NCI-H524 (cell line): ENCODE measurements around the gene BTBD2.

Experiments used
- DNase-seq, 2 experiments: peaks; one replicate each; lab custom pipeline; 2025; lab: John Stamatoyannopoulos, UW

BTBD2 gene

GRCh38 chr19:2050991-2051772 is 35.7 kb upstream of the BTBD2 start, which contains the start of gene MKNK2:
Gene MKNK2, minus strand, starts transcription at chr19:2051244. Its CDS starts 393 bp downstream, at chr19:2050851.
- peak; percentile 74 to 87 for DNase-seq

DNA sequence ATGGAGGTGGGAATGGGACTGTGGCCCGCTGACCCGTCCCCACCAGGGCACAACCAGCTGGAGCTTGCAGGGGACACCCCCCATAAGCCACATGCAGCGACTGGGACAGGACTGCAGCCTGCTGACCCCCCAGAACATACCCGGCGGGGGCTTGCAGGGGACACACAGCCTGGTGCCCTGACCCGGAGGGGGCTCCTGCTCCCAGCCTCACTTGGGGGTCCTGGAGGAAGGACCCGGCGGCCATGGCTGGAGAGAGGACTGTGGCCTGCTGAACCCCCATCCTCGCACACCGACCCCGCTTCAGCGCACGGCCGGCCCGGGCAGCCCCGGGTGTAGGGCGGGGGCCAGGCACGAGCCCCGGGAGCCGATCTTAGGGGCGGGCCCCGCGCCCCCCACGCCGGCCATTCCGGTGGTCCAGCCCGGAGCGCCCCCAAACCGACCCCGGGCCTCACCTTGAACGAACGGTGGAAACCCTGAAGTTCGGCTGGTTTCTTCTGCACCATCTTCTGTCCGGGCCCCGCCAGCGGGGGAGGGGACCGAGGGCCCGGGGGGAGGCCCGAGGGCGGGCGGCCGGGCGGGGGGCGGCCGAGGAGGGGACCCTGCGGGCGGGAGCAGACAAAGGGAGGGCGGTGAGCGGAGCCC is 35.0 kb upstream of the BTBD2 start:
- no peak for DNase-seq

DNA sequence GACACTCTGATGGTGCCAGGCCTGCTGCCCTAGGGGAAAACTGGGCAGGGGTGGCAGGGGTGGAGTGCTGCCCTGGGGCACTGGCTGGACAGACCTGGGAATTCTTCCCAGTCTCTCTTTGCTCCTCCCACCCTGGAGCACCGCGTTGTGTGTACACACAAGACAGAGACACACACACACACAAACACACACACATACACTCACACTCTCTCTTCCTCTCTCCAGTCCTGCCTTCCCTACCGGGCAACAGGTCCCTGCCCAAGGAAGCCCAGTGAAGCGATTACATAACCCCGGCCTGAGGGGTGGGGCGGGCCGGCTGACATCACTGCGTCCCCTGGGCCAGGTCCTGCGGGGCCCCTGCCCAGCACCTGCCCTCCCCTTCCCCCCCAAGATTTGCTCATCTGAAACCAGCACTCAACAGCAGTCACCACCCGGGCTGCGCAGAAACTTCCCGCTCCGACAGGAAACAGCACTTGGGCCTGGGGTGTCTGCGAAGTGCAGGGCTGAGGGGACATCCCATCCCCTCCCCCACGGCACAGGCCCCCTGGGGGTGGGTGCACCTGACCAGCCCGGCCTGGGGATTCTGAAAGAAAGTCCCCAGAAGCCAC is 34.3 kb upstream of the BTBD2 start:
- DNase-seq = no peak

DNA sequence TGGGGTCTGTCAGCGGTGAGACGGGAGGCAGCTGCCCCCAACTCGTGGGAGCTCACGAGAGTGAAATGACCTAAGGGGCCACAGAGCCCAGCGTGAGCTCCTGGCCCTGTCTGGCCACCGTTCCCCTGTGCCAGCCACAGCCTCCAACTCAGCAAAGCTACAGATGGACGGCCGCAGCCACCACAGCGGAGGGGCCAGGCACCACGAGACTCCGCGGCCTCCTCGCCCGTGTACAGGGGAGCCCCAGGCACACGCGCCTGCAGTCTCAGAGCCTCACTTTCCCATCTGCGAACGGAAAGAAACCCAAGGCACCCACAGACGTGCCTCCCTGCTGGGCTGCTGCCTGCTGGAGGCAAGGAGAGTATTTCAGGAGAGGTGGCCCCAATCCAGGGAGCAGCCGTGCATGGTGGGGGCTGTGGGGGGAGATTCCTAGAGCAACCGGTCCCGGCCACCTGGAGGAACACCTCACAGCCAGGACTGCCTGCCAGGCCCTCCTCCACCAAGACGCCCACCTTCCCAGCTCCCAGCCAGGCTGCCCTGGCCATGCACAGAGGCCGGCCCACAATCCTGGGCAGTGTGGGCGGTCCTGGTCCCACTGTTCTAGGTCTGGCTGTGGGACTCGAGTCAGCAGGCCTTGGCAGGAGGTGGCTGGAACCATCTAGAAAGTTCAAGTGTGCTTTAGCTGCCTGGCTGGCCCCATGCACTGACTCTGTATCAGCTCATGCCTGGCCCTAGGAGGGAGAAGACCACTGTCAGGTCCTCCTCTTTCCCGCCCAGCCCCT is 33.6 kb upstream of the BTBD2 start:
- no peak for DNase-seq

GRCh38 chr19:2048104-2048958 is 32.8 kb upstream of the BTBD2 start:
- DNase-seq = no peak

DNA sequence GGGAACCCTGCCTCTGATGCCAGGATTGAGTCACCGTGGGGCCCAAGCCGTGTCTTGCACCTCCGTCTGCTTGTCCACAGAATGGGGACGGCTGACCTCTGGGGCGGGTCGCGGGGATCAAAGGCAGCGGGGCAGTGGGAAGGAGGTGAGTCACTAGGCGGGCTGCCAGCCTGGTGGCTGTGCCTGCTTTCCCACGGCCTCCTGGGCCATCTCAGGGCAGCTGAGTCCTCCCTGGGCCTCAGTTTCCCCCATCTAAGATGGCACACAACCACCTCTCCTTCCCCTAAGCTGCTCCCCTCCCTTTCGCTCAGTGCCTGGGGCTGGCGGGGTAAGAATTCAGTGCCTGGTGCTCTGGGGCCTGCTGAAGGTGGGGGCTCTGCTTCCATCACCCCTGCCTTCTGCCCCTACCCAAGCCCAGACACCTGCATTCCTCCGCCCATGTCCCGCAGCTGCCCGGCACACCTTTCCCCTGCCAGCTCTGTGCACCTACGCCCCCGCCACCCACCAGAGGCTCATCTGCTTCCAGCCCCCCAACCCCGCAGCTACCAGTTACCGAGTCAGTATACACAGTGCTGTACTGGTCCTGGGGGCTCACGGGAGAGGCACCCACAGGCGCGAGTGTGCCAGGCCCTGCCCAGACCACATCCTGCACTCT is 32.1 kb upstream of the BTBD2 start:
- no peak for DNase-seq

DNA sequence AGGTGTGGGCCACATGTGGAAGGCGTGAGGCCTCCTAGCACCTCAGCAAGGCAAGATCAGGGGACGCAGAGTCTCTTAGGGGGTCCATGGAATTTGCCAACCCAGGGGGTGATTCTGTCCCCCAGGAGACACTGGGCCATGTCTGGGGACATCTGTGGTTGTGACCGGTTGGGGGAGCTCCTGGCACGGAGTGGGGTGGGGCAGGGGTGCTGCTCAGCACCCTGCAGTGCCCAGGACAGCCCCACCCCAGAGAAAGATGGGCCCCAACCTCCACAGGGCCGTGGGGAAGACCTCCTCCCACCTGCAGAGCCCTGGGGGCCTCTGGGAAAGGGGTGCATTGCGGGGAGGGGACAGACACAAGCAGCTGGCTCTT is 31.5 kb upstream of the BTBD2 start:
- no peak for DNase-seq

DNA sequence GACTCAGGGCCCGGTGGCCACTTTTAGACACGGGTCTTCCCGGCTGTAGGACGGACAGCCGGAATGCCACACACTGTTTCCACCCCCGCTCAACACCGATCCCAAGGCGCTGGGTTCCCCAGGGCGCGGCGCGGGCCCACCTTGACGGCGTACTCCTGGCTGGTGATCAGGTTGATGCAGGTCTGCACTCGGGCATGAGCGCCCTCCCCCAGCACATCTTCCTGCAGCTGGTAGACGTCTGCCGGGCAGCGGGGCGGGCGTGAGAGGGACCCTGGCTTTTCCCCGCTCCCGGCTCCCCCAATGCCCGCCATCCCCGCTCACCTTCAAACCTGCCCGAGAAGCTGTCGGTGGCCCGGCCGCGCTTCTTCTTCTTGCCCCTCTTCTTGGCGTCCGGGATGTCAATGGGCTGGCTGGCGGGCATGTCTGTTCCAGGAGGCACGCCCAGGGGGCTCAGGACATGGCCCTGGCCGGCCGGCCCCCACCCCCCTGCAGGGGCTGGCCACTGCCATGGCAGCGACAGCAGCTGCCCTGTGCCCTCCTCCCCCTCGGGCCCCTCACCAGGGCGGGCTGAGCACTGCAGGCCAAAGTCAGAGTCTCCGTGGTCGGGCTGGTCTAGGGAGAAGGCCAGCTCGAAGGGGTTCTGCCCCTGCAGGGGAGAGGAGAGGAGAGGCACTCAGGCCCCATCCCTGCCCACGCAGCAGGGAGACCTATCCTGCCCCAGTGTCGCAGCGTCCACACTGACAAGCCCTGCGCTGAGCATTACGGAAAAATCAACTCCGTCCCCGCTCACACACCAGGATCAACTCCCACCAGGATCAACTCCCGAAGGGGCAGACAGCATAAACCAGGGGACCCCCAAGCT is 30.8 kb upstream of the BTBD2 start:
- no peak for DNase-seq

DNA sequence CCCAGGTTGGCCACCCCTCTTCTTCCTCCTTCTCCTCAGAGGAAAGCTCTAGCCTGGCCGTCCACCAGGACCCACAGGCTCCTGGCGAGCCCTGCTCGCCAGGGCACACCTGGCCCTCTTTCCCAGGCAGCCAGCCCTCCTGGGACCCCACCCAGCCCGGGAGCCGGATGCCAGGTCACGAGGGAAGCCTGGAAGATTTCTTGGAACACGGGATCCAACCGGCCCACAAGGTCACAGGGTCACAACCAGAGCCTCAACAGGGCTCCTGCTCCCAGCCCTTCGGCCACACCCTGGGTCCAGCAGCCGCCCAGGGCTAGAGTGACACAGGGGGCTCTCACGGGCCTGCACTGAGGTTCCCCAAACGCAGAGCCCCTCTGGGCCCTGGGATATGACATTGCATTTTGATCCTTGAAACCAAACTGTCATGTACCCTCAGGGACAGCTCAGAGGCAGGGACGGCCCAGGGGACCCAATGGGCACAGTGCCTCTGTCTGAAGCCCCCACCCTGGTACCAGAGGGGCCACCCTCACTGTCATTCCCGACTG is 30.1 kb upstream of the BTBD2 start:
- no peak for DNase-seq

DNA sequence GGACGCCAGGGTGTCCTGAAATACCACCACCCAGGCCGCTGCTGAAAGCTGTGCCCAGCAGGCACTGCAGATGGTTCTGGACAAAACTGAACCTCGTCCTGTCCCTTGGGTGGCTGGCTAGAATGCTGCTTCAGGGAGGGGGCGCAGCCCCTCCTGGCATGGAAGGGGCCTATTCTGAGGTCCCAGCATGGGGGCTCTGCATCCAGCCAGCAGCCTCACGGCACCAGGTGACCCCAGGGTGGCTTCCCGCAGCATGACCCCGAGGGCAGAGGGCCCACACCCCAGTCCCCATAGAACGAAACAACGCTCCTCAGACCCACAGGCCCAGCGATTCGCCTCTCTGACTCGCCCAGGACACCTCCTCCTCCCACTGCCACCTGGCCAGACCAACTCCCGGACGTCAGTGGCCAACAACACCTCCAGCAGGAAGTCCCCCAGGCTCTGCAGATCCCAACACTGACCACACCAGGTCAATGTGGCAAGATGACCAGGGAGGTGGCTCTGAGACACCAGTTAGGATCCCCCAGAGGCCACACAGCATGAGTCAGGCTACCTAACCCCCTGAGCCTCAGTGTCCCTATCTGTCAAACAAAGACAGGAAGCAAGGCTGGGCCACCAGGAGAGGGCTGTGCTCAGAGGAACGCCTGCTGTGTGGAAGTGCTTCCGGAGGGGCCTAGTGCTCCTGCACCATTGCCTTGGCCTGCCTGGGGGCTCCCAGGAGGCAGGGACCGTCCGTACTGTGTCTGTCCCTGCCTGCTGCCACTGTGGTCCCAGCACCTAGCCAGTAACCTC is 29.4 kb upstream of the BTBD2 start:
- DNase-seq = no peak

DNA sequence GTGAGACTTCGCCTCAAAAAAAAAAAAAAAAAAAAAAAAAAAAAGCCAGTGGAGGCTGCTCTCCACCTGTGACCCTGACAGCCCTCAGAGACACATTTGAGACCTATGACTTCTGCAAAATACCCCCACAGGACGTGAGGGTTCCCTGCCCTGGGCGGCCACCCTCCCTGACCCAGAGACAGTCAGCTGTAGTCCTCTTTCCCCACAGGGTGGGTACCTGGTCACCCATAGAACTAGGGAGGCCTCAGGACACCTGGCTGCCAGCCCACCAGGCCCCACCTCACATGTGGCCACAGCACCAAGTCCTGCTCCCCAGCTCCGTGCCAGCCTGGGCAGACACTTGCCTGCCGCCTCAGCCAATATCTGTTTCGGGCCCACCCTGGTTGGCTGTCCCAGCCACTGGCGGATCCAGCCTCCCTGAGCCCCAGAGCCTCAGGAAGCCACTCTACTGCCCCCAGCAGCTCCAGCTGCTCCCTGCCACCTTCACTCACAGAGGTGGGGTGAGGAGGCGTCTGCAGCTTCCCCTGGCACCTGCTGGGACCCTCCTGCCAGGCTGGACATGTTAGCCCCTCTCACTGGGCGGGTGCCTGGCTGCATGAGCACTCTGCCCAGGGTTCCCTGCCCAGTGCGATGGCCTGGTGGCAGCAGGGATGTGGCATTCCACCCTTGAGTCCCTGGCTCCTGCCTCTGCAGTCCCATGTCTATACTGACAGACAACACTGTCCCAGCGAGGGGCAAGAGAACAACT is 28.6 kb upstream of the BTBD2 start:
- DNase-seq = no peak

- DNase-seq = no peak
Measured at GRCh38 chr19:2043251-2043641, 27.7 kb upstream of the BTBD2 start.

DNA sequence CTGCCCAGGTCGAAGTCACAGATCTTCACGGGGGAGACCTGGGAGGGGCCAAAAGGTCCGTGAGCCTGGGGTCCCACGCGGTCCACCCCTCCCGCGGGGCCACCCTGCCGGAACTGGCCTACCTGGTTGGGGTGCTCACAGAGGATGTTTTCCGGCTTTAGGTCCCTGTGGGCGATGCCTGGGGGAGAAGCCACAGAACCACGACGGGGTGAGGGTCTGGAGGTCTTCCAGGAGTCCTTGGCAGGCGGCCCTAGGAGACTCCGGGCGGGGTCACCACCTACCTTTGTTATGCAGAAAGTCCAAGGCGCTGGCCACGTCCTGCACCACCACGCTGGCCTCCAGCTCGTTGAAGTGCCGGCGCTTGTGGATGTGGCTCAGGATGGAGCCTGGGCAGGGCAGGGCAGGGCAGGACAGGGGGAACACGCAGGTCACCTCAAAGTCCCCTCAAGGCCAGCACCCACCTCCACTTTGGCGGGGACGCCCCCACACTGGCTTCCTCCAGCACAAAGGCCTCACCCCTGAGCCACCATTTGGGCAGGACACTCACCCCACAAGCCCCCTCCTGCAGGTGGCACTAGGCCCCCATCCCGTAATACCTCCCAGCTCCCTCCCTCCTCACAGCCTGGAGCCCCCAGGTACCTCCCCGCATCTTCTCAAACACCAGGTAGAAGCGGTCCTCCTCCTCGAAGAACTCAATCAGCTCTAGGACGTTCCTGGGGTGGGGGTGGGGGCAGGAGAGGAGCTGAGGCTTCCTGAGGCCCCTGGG is 27.2 kb upstream of the BTBD2 start:
- DNase-seq = no peak

GRCh38 chr19:2041683-2042484 is 26.4 kb upstream of the BTBD2 start:
- peak; percentile 97 to 98 for DNase-seq

- no peak for DNase-seq
Measured at GRCh38 chr19:2041433-2041682, 25.8 kb upstream of the BTBD2 start.

DNA sequence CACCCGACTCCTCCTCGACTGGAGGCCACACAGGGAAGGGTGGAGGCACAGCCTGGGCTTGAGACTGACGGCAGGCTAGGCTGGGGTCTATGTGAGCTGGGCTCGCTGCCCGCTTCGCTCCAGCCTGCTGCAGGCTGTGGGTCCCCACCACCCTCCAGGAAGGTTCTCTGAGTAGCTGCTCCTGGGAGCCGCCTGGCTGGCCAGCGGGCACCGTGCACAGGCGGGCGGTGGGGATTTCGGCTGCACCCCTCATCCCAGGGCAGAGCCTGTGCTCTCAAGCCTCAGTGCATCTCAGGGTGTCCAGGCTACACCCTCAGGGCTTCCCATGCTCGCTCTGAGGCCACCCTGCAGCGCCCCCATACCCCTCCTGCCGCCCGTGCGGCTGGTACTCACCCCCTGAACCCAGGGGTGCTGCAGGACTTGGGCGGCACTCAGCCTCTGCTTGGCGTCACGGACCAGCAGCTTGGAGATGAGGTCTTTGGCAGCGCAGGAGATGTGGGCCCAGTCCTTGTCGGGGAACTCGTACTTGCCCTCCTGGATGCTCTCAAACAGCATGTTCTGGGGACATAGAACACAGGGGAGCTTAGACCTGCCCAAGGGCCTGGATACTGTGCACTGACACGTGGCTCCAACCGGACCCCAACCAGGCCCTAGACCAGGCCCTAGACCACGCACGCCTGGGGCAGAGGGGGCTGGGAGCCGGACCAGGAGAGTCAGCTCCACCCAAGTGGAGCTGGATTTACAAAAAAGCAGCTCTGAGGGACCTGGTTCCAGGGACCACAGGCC is 25.3 kb upstream of the BTBD2 start:
- DNase-seq = no peak
